SK-N-MC (cell line): ENCODE measurements around the gene SLBP.

Experiments used
- EZH2 ChIP-seq: fragments of 200-600 bp; sonication (generic); IDR thresholded peaks from one replicate; pipeline ENCODE4 v1.6.1; 2017; ENCODE audit warnings: antibody characterized with exemption
- FOXP2 ChIP-seq: optimal IDR thresholded peaks from 2 replicates; pipeline ENCODE3; 2011; ENCODE audit warnings: mild to moderate bottlenecking, moderate library complexity; ENCODE audit not compliant: insufficient read depth; ENCODE audit errors: extremely low read length, control extremely low read depth
- POLR2AphosphoS5 ChIP-seq: IDR thresholded peaks from 2 replicates; pipeline ENCODE4 v1.6.1; 2012; ENCODE audit warnings: mild to moderate bottlenecking, low read depth, low read length, borderline replicate concordance

GRCh38 chr4:1658581-1658980 is 53.5 kb downstream of the SLBP start:
- TF ChIP-seq EZH2 (no peak), POLR2AphosphoS5 (no peak), FOXP2 (no peak)
